Fibroblast of skin of right biceps (primary cell): ENCODE data around the gene FHOD3.
A peak's percentile ranks its signal among the peaks of the same experiment; 100 is the strongest.

ENCODE experiments used
- DNase-seq: peaks from one replicate; pipeline ENCODE4 v3.0.0-alpha.2; 2013

Gene FHOD3

GRCh38 chr18:36415171-36415570 is 117.7 kb downstream of the FHOD3 start:
- DNase-seq, result no peak

GRCh38 chr18:36415625-36416024 is 118.1 kb downstream of the FHOD3 start:
- peak; percentile 53 for DNase-seq

DNA sequence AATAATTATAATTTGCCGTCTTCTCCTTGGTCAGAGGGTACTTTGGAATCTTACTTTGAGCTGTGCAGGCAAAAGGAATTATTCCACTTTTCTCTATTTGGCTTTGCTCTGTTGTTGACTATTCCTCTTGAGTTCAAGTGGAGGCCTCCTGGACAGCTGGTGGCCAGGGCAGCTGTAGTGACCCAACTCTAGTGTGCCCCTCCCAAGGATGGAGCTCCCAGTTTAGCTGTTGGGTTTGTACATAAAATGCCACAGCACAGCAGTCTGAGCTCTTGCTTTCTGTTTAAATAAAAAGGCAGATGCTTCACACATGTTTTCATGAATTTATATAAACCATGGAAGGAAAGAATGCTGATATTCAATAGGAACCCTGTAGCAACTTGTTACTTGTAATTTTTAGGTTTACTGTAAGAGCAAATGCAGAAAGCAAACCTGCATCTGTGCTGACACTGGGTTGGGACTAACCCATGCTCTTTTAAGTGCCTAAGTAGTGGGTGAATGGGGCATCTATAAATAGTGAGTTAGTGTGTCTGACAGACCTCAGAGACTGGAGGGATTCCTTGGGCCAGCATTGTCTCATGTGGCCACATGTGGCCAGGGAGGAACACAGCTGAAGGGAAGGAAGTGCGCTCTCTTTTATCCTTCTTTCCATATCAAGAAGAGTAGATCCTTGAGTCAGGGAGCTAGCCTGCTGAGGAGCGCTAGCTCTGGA is 121.8 kb downstream of the FHOD3 start:
- no peak for DNase-seq

DNA sequence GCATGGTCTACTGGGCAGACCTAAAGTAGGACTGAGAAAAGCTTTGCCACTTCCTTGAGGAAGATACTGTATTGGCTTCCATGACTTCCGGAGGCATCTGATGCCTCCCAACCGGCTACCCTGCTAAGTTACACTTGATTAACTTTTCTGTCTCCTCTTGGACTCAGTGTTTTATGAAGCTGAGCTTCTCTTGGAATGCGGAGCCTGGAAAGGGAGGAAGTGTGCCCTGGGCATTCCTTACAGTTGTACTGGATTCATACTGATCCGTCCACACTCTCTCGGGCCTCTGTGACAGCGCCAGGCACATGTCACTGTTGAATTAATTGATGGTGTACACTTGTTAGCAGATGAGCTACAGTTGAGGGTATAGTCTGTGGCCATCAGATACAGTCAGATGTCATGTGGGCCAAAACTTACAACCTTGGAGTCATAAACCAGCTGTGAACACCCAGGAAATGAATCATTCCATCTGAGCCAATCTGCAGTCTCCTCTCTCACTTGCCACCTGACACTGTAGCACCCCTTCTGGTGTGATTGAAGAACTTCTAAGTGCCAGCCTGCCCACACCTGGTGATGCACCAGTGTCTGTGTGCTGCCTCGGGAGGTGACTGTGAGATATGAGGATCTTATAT is 122.5 kb downstream of the FHOD3 start:
- DNase-seq, result peak; percentile 18

DNA sequence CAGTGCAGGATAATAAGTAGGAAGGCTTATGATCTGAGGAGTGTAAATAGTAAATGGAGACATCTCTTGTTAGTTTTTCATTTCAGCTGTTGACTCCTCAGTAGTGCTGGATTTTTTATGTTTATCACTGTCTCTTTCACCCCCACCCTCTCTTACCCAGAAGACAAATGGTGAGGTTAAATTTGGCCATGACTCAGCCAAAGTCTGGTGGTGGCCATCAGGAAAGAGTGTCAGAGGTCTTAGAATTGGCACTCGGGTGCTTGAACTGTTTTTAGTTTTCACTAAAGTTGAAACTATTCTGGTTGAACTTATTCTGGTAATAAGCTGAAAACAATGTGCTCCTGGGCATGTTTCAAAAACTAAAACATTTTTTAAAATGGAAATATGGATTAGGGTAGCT is 123.3 kb downstream of the FHOD3 start:
- peak; percentile 18 for DNase-seq

DNA sequence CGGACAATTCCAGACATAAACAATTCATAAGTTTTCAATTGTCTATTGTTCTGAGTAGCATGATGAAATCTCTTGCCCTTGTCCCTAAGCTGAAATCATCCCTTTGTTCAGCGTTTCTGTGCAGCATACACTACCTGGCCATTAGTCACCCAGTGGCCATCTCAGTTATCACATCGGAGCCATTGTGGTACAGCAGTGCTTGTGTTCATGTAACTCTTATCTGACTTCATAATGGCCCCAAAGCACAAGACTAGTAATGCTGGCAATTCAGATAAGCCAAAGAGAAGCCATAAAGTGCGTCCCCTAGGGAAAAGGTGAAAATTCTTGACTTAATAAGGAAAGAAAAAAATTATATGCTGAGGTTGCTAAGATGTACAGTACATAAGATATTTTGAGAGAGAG is 127.2 kb downstream of the FHOD3 start:
- no peak for DNase-seq

GRCh38 chr18:36427369-36427768 is 129.9 kb downstream of the FHOD3 start:
- DNase-seq, result no peak

GRCh38 chr18:36427831-36428230 is 130.3 kb downstream of the FHOD3 start:
- no peak for DNase-seq

GRCh38 chr18:36428431-36429029 is 131.0 kb downstream of the FHOD3 start:
- no peak for DNase-seq

DNA sequence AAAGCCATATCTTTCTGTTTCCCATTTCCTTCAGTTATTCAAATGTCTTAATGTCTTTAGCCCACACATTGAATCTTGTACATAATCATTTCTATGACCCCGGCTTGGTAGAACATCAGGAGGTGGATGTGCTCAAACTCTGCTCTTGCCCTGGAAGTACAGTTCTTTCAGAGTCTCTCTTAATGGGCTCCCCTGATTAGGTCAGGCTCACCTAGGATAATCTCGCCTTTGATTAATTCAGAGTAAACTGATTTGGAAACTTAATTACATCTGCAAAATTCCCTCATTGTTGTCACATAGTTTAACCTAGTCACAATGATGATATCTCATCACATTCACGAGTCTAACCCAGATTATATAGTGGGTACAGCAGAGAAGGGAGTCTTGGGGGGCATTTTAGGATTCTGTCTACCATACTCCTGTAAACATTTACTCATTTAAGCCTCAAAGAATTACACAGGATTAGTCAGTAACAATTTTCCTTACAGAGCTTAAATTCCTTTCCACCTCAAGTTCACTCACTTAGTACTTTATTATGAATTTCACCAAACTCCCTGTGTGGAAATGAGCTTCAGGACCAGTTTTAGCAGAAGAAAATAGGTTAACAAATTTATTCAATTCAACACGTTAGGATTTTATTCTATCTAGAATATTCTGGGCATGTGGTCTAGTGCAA is 135.5 kb downstream of the FHOD3 start:
- no peak for DNase-seq

DNA sequence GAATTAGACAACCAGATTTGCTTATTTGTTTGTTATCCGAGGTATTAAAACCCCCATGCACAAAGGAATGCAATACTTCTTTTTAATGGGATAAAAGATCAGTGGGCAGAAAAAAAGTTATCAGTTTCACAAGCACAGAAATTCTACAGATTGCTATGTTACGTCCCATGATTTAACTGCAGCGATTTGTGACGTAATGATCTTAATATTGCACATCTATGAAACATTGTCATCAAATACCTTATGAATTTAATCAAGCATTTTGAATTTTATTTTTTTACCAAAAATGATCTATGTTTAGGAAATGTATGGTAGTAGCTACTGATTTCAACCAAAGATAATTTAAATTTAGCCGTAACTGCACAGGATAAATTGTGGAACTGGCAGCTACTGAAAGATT is 138.9 kb downstream of the FHOD3 start:
- DNase-seq, result no peak

GRCh38 chr18:36440614-36441013 is 143.1 kb downstream of the FHOD3 start:
- peak; percentile 83 for DNase-seq

GRCh38 chr18:36441426-36442240 is 144.1 kb downstream of the FHOD3 start:
- peak; percentile 91 for DNase-seq

DNA sequence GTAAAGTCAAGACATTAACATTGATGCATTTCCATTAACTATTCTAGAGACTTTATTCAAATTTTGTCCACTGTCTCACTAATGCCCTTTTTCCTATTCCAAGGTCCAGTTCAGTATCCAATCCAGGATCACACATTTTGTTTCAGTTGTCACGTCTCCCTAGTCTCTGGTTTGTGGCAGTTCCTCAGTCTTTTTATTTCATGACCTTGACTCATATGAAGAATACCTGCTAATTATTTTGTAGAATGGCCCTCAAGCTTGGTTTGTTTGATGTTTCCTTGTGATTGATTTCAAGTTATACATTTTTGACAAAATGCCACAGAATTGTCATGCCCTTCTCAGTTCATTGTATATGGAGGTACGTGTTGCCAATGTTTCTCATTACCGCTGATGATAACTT is 145.2 kb downstream of the FHOD3 start:
- DNase-seq, result no peak

- DNase-seq, result peak; percentile 35
Measured at GRCh38 chr18:36446059-36446458, 148.5 kb downstream of the FHOD3 start.

GRCh38 chr18:36448384-36449290 is 151.1 kb downstream of the FHOD3 start:
- no peak for DNase-seq

DNA sequence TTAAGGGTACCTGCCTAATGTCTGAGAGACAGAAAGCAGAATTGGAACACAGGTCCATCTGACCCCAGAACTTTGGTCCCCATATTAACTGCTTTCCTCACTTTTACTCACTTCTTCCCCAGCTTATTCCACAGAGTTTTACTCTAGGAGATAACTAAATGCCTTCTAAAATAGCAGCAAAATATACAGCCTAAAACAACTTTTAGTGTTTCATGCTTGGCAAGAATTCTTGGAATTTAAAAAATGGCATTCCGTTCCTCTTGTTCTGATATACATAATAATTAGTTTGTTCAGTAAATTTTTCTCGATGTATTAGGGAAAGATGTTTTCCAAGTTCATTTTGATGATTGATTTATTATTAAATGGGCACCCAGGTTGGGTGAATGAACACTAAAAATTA is 151.9 kb downstream of the FHOD3 start:
- peak; percentile 26 for DNase-seq

DNA sequence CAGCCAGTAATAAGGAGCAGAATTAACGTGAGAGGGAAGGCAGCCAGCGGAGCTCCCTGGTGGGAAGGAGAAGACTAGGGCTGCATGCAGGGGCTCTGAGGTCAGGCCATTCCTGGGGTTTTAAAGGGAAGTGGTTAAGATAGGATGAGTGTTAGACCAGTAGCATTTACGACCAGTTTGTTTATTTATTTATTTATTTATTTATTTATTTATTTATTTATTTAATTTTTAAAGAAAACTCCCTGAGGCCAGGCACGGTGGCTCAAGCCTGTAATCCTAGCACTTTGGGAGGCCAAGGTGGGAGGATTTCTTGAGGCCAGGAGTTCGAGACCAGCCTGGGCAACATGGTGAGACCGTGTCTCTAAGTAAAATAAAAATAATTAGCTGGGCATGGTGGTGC is 152.8 kb downstream of the FHOD3 start:
- DNase-seq, result no peak

GRCh38 chr18:36451454-36452251 is 154.1 kb downstream of the FHOD3 start:
- DNase-seq, result no peak

DNA sequence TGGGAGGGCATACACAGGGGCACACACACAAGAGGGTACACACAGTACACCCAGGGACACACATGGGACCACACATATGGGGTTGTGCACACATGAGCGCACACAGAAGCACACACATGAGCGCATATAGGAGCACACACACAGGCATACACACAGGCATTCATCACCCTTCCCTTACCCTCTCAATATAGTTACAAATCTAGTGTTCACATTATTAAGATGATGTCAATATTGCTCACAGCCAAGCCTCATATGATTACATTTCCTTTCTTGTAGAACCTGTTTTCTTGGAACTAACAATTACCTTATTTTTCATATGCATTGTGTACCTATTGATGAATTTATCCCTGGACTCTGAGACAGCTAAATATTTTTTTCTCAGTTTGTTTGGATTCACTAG is 156.7 kb downstream of the FHOD3 start:
- no peak for DNase-seq
